B cell (primary cell): ENCODE results near the gene RNF126. TPM values are rescaled to one million over a fixed set of nuclear protein-coding genes. Genes with fewer than 3 reads are reported as not detected.

Experiments
- ATAC-seq: fragments of 200-7000 bp; cut with Tn5 transposase; one replicate; pipeline ENCODE4 v1.10.0; 2021; ENCODE audit warnings: low read depth, mild to moderate bottlenecking, moderate number of reproducible peaks, moderate library complexity
- CTCF ChIA-PET: fragments of 350-600 bp; sonication (Branson Sonifier 250); formaldehyde crosslinking; loops from one replicate; lab custom pipeline; 2021; ENCODE audit warnings: antibody characterized with exemption, inconsistent platforms; lab: Charles Lee
- POLR2A ChIA-PET: fragments of 350-600 bp; sonication (Branson Sonifier 250); formaldehyde crosslinking; loops from one replicate; lab custom pipeline; 2021; ENCODE audit warnings: antibody characterized with exemption; lab: Charles Lee
- DNase-seq: peaks from one replicate; pipeline ENCODE4 v3.0.0; 2013
- H2AFZ ChIP-seq: 2 replicates; pipeline ENCODE4 v1.6.1; 2012; ENCODE audit warnings: mild to moderate bottlenecking, low read depth, low read length; ENCODE audit not compliant: insufficient read depth, poor library complexity, severe bottlenecking
- H3K27ac ChIP-seq, 2 donors: 1 replicate in 1 of 2; 2 replicates in 1 of 2; pipeline ENCODE4 v1.5.1; 2012 to 2013; ENCODE audit warnings: low read length in 2 of 2, mild to moderate bottlenecking in 2 of 2, moderate library complexity in 1 of 2
- H3K27me3 ChIP-seq, 4 experiments: fragments of 200-600 bp in 1 of 4; sonication (generic) in 1 of 4; replicated peaks in 1 of 4; 1 replicate in 2 of 4; 2 replicates in 2 of 4; pipeline versions ENCODE4 v1.6.1 to v1.7.0; 2013 to 2016; ENCODE audit warnings: low read length in 3 of 4, mild to moderate bottlenecking in 2 of 4, mixed read lengths in 1 of 4, moderate library complexity in 1 of 4; ENCODE audit not compliant: insufficient read depth in 4 of 4, control insufficient read depth in 3 of 4; ENCODE audit errors: control extremely low read depth in 1 of 4
- H3K36me3 ChIP-seq, 2 experiments: replicated peaks in 1 of 2; 1 replicate in 1 of 2; 2 replicates in 1 of 2; pipeline versions ENCODE4 v1.6.1 to v1.7.1; 2013; ENCODE audit warnings: low read length in 1 of 2; ENCODE audit not compliant: insufficient read depth in 2 of 2, control insufficient read depth in 1 of 2; ENCODE audit errors: control extremely low read depth in 1 of 2, extremely low read depth in 1 of 2
- H3K4me1 ChIP-seq, 2 donors: fragments of 200-600 bp in 1 of 2; sonication (generic) in 1 of 2; 1 replicate in 1 of 2; 2 replicates in 1 of 2; pipeline versions ENCODE4 v1.5.1 to v1.6.1; 2013 to 2017; ENCODE audit warnings: low read length in 2 of 2; ENCODE audit not compliant: control insufficient read depth in 2 of 2, insufficient read depth in 2 of 2
- H3K4me2 ChIP-seq: replicated peaks from 2 replicates; pipeline ENCODE3; 2012; ENCODE audit warnings: mild to moderate bottlenecking, low read depth, low read length; ENCODE audit not compliant: poor library complexity, severe bottlenecking
- H3K4me3 ChIP-seq, 5 experiments: fragments of 200-600 bp in 1 of 5; sonication (generic) in 1 of 5; 1 replicate in 3 of 5; 2 replicates in 2 of 5; pipeline versions ENCODE4 v1.5.1 to v1.7.0; 2011 to 2016; ENCODE audit warnings: low read length in 4 of 5, mild to moderate bottlenecking in 4 of 5, low read depth in 2 of 5, control low read depth in 1 of 5, moderate library complexity in 1 of 5; ENCODE audit not compliant: insufficient read depth in 1 of 5; ENCODE audit errors: control extremely low read depth in 1 of 5, extremely low read depth in 1 of 5
- H3K79me2 ChIP-seq: fragments of 200-600 bp; sonication (generic); one replicate; pipeline ENCODE4 v1.6.0; 2016; ENCODE audit warnings: low read length; ENCODE audit not compliant: control insufficient read depth, insufficient read depth
- H3K9ac ChIP-seq: fragments of 200-600 bp; sonication (generic); 2 replicates; pipeline ENCODE4 v1.6.1; 2017; ENCODE audit warnings: mild to moderate bottlenecking, low read length, moderate library complexity
- H3K9me3 ChIP-seq, 3 donors: one replicate each; pipeline versions ENCODE4 v1.6.1 to v1.7.1; 2013; ENCODE audit warnings: low read length in 2 of 3; ENCODE audit not compliant: control insufficient read depth in 2 of 3, insufficient read depth in 1 of 3; ENCODE audit errors: control extremely low read depth in 1 of 3
- H4K20me1 ChIP-seq: 2 replicates; pipeline ENCODE4 v1.6.0; 2012; ENCODE audit warnings: mild to moderate bottlenecking, low read length; ENCODE audit not compliant: insufficient read depth, control insufficient read depth, poor library complexity, severe bottlenecking
- H3K27ac Mint-ChIP-seq: one replicate; pipeline ENCODE4 v1.8.0; 2021; ENCODE audit warnings: mixed read lengths
- H3K27me3 Mint-ChIP-seq: one replicate; pipeline ENCODE4 v1.8.0; 2021; ENCODE audit warnings: mixed read lengths
- H3K4me1 Mint-ChIP-seq: one replicate; pipeline ENCODE4 v1.8.0; 2021; ENCODE audit warnings: mixed read lengths
- H3K4me3 Mint-ChIP-seq: one replicate; pipeline ENCODE4 v1.8.0; 2021; ENCODE audit warnings: mixed read lengths
- H3K9me3 Mint-ChIP-seq: one replicate; pipeline ENCODE4 v1.8.0; 2022; ENCODE audit warnings: mixed read lengths; ENCODE audit not compliant: insufficient read depth
- EZH2 ChIP-seq: IDR thresholded peaks from 2 replicates; pipeline ENCODE4 v1.6.1; 2012; ENCODE audit warnings: borderline replicate concordance, low read depth, mild to moderate bottlenecking, moderate library complexity, low read length; ENCODE audit not compliant: insufficient read depth, poor library complexity, severe bottlenecking
- WGBS: methylation state at CpG from one replicate; pipeline ENCODE4 v1.1.5; 2013; ENCODE audit warnings: missing lambda C conversion rate; ENCODE audit not compliant: insufficient coverage; 5-methylcytosine and 5-hydroxymethylcytosine counted together
- intact Hi-C: fragments of 100-400 bp; cut with micrococcal nuclease; formaldehyde crosslinking; loops from one replicate; pipeline ENCODE4 v1.10.0; 2022
- polyA plus RNA-seq: library from polyadenylated mRNA; depleted of rRNA; stranded (reverse); fragments of >200 nt; gene quantifications from 2 replicates; pipeline ENCODE4 v1.2.3, GENCODE V29; 2012
- total RNA-seq, 2 donors: library from RNA; stranded (reverse); fragments of 120-200 nt in 1 of 2; gene quantifications; 1 replicate in 1 of 2; 2 replicates in 1 of 2; pipeline versions ENCODE4 v1.2.3 to v1.2.4, GENCODE V29; 2013 to 2022
- TF ChIP-seq, protein P1 (sequence below): fragments of 200-600 bp; IDR thresholded peaks from one replicate; pipeline ENCODE4 v1.8.0; 2022; ENCODE audit warnings: antibody characterized with exemption, mild to moderate bottlenecking

The RNF126 gene
- total and polyA plus RNA-seq, 2 donors (not counting 1 experiment from before 2014, with no cell fraction given): 74.3 to 118 TPM

- TF ChIP-seq, protein P1, sequence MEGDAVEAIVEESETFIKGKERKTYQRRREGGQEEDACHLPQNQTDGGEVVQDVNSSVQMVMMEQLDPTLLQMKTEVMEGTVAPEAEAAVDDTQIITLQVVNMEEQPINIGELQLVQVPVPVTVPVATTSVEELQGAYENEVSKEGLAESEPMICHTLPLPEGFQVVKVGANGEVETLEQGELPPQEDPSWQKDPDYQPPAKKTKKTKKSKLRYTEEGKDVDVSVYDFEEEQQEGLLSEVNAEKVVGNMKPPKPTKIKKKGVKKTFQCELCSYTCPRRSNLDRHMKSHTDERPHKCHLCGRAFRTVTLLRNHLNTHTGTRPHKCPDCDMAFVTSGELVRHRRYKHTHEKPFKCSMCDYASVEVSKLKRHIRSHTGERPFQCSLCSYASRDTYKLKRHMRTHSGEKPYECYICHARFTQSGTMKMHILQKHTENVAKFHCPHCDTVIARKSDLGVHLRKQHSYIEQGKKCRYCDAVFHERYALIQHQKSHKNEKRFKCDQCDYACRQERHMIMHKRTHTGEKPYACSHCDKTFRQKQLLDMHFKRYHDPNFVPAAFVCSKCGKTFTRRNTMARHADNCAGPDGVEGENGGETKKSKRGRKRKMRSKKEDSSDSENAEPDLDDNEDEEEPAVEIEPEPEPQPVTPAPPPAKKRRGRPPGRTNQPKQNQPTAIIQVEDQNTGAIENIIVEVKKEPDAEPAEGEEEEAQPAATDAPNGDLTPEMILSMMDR: no peak
- no peak for TF ChIP-seq EZH2
- Histone ChIP-seq H3K4me2 (no peak overlapping the region), H3K36me3 (no peaks in the 10 kb centered on the region), H3K4me3 (no peak overlapping the region), H2AFZ (no peak overlapping the region), H3K27me3 (no peaks in the 10 kb centered on the region), H3K27ac (no peak overlapping the region), H3K9ac (no peak overlapping the region), H3K4me1 (no peaks in the 10 kb centered on the region), H3K79me2 (no peaks in the 10 kb centered on the region), H3K9me3 (peaks cover 0 to 28% (median 0%) of the 10 kb centered on the region in 3 donors), H4K20me1 (no peaks in the 10 kb centered on the region)
- Mint-ChIP-seq H3K27ac (no peak overlapping the region), H3K4me1 (no peaks in the 10 kb centered on the region), H3K9me3 (no peaks in the 10 kb centered on the region), H3K4me3 (no peak overlapping the region), H3K27me3 (no peaks in the 10 kb centered on the region)
- DNase-seq: no peak
- WGBS: 62% methylated on average over 30 of the region's 35 CpGs
- intact Hi-C loops: no loop called here
- CTCF ChIA-PET: no interaction called here
- POLR2A ChIA-PET: no interaction called here
- no peak for ATAC-seq
Measured at GRCh38 chr19:602391-603301, 60.4 kb downstream of the RNF126 start.

DNA sequence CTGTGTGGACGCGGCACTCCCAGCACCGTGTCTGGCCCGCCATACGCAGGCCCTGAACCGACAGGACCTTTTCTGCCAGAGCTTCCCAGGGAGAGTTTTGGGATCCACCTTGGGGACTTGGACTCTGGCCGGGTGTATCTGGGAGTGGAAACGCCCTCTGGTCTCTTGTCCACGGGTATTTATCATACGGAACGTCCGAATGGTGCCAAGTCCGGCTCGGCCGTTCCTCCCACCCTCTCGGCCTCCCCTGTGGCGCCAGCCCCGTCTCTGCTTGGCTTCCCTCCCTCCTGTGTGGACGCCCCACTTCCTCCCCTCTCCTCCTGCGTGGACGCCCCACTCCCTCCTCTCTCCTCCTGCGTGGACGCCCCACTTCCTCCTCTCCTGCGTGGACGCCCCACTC lies 61.2 kb downstream of the RNF126 start:
- Mint-ChIP-seq H3K9me3 (no peaks in the 10 kb centered on the region), H3K4me1 (no peaks in the 10 kb centered on the region), H3K27ac (no peak overlapping the region), H3K27me3 (no peaks in the 10 kb centered on the region), H3K4me3 (no peak overlapping the region)
- TF ChIP-seq EZH2: no peak
- TF ChIP-seq, protein P1: no peak
- Histone ChIP-seq H3K79me2 (no peaks in the 10 kb centered on the region), H3K27ac (no peak overlapping the region), H3K9ac (no peak overlapping the region), H3K4me2 (no peak overlapping the region), H3K27me3 (no peaks in the 10 kb centered on the region), H3K4me3 (no peak overlapping the region), H4K20me1 (no peaks in the 10 kb centered on the region), H2AFZ (no peak overlapping the region), H3K9me3 (peaks cover 0 to 36% (median 0%) of the 10 kb centered on the region in 3 donors), H3K4me1 (no peaks in the 10 kb centered on the region), H3K36me3 (no peaks in the 10 kb centered on the region)
- no peak for ATAC-seq
- CTCF ChIA-PET: no interaction called here
- DNase-seq: no peak
- POLR2A ChIA-PET: no interaction called here
- 83% methylated on average over 16 of the region's 25 CpGs for WGBS
- intact Hi-C loops: no loop called here
